Duodenal mucosa (tissue), 2 donors: ENCODE measurements around the gene RCBTB1.
A peak's percentile ranks its signal among the peaks of the same experiment; 100 is the strongest.
"Not testable (repeated sequence)": the region's sequence is repeated elsewhere in the genome, so short reads cannot be mapped to it uniquely, and the experiment has no call there.

Source experiments
- H3K27ac ChIP-seq: one replicate; pipeline ENCODE4 v1.7.0; 2013; ENCODE audit warnings: low read depth, low read length
- H3K27me3 ChIP-seq, 2 donors: one replicate each; pipeline ENCODE4 v1.7.0; 2013; ENCODE audit warnings: low read length in 2 of 2, control low read depth in 1 of 2; ENCODE audit not compliant: insufficient read depth in 2 of 2, control insufficient read depth in 1 of 2
- H3K36me3 ChIP-seq, 2 donors: one replicate each; pipeline ENCODE4 v1.7.0; 2013; ENCODE audit warnings: low read length in 2 of 2, control low read depth in 1 of 2; ENCODE audit not compliant: insufficient read depth in 2 of 2, control insufficient read depth in 1 of 2
- H3K4me1 ChIP-seq, 2 donors: one replicate each; pipeline ENCODE4 v1.7.0; 2013; ENCODE audit warnings: low read length in 2 of 2, control low read depth in 1 of 2; ENCODE audit not compliant: insufficient read depth in 2 of 2, control insufficient read depth in 1 of 2
- H3K4me3 ChIP-seq, 2 donors: one replicate each; pipeline ENCODE4 v1.7.0; 2013; ENCODE audit warnings: low read length in 2 of 2, low read depth in 1 of 2
- H3K9ac ChIP-seq, 2 donors: one replicate each; pipeline ENCODE4 v1.7.0; 2013; ENCODE audit warnings: low read length in 2 of 2, low read depth in 1 of 2
- H3K9me3 ChIP-seq, 2 donors: one replicate each; pipeline ENCODE4 v1.7.0; 2013; ENCODE audit warnings: low read length in 2 of 2, control low read depth in 1 of 2; ENCODE audit not compliant: control insufficient read depth in 1 of 2

Gene RCBTB1

GRCh38 chr13:49496837-49497236, 88.5 kb downstream of the RCBTB1 start:
- H3K27me3 ChIP-seq, H3K9me3 ChIP-seq: not testable (repeated sequence)
- H3K4me1 ChIP-seq: peaks cover 18% of the 10 kb centered on the region in 2 donors
- peak overlapping the region; percentile 50 for H3K27ac ChIP-seq
- peaks cover 0 to 10% of the 10 kb centered on the region in 2 donors for H3K36me3 ChIP-seq
- peak overlapping the region in 1 of 2 donors; percentile 76 for H3K9ac ChIP-seq
- peak overlapping the region in 1 of 2 donors; percentile 70 for H3K4me3 ChIP-seq

GRCh38 chr13:49495783-49496762, 89.3 kb downstream of the RCBTB1 start, which contains the start of gene PHF11:
Gene PHF11 (plus strand): TSS chr13:49495953. CDS start chr13:49496002, 49 bp downstream.
- Histone ChIP-seq H3K4me3 (peak within 1 kb of the TSS; percentile 70 to 81), H3K4me1 (peaks cover 18% of the 10 kb centered on the region in 2 donors), H3K9me3 (no peaks in the 10 kb centered on the region), H3K27me3 (no peaks in the 10 kb centered on the region), H3K27ac (peak within 1 kb of the TSS; percentile 98), H3K36me3 (peaks cover 0 to 10% of the 10 kb centered on the region in 2 donors), H3K9ac (peak within 1 kb of the TSS; percentile 76 to 96)

DNA sequence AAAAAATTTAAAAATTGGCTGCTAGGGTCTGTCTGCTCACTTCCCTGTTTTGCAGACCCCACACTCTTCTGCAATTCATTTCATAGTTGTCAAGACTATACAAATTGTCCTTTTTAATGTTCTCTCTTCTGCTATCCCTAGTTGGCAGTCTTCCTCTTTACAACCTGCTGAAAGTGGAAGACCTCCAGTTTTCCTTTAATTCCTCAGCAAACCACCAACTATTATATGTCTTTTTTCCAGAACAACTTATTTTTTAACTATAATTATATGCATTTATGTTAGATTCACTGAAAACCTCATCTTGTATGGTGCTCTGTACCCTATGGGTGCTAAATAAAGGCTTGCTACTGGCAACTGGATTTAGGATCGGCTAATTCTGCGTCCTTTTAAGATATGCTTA, 90.7 kb downstream of the RCBTB1 start:
- H3K27me3 ChIP-seq: no peaks in the 10 kb centered on the region
- peak overlapping the region; percentile 67 to 96 for H3K9ac ChIP-seq
- peaks cover 0 to 10% of the 10 kb centered on the region in 2 donors for H3K36me3 ChIP-seq
- no peak overlapping the region for H3K27ac ChIP-seq
- H3K4me3 ChIP-seq: peak overlapping the region; percentile 70 to 81
- H3K4me1 ChIP-seq: peaks cover 16% of the 10 kb centered on the region in 2 donors
- no peaks in the 10 kb centered on the region for H3K9me3 ChIP-seq

DNA sequence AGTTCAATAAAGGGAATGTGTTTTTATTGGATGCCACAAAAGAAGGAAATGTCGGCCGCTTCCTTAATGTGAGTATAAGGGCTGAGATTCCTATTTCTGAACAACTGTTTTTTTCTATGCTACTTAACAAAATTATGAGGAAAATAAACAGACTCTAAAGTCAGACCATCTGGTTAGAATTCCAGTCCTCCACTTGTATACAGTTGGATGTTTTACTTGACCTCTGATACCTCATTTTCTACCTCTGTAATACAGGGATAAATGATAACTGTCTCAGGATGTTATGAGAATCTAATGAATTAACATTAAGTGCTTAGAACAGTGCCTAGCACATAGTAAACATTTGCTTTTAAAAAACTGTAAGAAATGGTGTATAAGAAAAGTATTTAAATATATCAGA, 96.8 kb downstream of the RCBTB1 start:
- H3K4me3 ChIP-seq: no peak overlapping the region
- peaks cover 0 to 29% of the 10 kb centered on the region in 2 donors for H3K36me3 ChIP-seq
- no peak overlapping the region for H3K27ac ChIP-seq
- no peaks in the 10 kb centered on the region for H3K4me1 ChIP-seq
- H3K27me3 ChIP-seq: no peaks in the 10 kb centered on the region
- H3K9me3 ChIP-seq: no peaks in the 10 kb centered on the region
- no peak overlapping the region for H3K9ac ChIP-seq
